Tongue (tissue), 2 donors: Measurements from ENCODE around the gene COPZ1. TPM values are rescaled to one million over a fixed set of nuclear protein-coding genes. Genes with fewer than 3 reads are reported as not detected.
"Not testable (repeated sequence)": the region's sequence is repeated elsewhere in the genome, so short reads cannot be mapped to it uniquely, and the experiment has no call there.

Source experiments
- DNase-seq: peaks from one replicate; pipeline ENCODE4 v3.0.0-alpha.2; 2015
- total RNA-seq: library from RNA; depleted of rRNA; stranded (reverse); fragments of >200 nt; gene quantifications from one replicate; pipeline ENCODE4 v1.2.3, GENCODE V29; 2014

Gene COPZ1
- total RNA-seq, 1 donor from 2014 or later: 147 TPM

DNA sequence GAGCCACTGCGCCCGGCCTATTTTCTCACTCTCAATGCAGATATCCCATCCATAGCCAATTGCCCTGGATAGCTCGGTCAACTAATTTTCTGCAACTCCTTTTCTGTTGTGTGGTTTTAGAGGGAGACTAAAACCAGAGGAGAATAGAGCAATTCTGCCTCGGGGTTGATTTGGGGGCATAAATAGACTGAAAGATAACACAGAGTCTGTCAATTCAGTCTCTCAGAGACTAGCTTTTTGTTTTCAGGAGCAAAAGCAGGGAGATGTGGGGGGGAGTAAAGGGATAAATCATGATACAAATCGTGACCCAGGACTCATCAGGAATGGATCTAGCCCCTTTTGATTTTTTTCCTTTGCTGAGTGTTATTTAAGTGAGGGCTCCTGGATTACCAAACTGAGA, 6.5 kb downstream of the COPZ1 start:
- DNase-seq: no peak

DNA sequence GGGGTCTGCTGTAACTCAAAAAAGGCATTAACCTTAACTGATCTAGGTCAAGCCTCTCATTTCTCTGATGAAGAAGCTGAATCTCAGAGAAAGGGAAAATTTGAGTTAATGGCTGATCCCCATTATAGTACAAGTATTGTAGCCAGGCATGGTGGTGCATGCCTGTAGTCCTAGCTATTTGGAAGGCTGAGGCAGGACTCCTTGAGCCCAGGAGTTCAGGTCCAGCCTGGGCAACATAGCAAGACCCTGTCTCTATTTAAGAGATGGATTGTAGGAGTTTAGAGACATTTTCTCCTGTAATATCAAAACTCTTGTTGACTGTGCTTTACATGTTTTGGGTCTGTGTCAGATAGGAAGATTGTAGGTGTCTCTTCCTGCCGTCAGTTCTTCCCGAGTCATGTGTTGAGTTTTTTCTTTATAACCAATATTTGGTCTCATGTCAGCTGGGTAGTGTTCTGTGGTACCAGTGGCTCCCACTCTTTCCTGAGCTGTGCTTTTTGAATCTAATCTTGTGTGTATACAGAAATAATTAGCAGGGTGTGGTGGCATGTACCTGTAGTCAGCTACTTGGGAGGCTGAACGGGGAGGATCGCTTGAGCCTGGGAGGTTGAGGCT, 8.6 kb downstream of the COPZ1 start:
- no peak for DNase-seq

DNA sequence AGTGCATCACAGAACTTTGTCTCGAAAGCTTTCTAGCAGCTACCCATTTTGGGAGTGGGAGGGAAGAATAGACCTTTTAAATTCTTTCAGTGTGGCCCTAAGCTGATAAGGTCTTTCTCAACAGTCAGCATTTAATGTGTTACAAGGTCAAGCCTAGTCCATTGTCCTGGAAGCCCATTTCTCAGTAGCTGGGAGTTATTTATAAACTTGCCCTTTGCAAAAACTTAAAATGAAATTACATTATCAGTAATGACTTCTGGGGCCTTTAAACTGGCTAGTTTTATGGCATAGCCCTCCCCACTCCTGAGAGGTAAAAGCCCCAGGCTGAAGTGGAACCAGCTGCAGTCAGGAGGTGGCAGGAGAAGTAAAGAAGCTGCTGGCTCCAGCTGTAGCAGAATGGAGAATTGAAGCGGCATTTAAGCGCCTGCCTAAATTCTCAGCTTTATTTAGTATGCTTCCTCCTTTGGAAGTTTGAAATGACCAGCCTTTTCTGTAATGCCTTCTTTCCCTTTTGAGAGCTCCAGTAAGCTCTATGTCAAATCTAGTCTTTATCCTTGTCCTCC, 12.4 kb downstream of the COPZ1 start:
- DNase-seq: peak; percentile 82

DNA sequence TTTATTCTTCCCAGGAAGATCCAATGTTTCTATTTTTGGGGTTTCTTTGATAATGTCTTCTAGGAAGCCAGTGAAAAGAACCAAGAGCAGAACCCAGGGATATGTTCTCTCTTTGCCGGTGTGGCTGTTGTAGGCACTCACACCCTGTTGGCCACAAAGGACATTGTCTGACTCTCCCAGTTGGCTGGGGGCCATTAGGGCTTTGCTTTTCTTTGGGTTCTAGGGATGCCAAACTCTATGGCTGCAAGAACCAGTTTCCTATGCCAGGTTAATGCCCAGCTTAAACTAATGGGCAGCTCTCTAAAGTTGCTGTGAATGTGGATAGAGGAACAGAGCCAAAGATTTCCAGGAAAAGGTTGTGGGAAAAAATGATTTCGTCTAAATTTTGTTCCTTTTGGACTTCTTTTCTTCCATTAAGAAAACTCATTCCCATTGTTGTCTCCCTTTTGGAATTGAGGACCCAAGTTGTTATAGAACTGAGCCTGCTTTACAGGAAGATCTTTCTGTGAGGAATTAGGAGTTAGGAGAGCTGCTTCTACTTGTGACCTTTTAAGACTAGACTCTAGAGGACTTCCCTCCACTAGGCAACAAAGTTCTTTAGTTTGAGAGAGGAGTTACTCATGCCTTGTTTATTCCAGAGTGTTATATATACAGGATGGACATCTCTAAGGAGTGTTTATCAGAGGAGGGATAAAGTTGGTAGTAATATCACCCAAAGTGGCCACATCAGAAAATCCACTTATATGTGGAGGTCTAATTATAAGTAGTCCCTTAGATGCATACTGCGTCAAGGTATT, 13.1 kb downstream of the COPZ1 start:
- DNase-seq: peak; percentile 68

DNA sequence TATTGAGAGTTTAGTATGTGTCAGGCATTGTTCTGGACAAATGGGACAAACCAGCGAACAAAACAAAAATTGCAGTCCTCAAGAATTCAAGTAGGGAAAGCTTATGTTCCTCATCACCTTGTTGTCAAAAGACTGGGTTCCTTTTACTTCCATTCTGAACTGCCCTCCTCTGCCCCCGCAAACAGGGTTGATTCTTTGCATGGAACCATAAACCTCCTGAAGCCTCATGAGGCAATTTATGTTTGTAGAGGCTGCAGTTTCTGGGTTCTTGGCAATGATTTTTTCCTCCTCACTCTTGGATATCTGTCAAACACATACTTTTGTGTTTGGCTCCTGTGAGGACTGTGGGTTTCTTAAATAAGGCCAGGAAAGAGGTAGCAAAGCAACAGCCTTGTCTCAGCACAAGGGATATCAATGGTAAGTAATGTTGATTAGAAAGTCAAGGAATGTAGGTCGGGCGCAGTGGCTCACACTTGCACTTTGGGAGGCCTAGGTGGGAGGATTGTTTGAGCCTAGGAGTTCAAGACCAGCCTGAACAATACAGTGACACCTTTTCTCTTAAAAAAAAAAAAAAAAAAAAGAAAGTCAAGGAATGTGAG, 13.9 kb downstream of the COPZ1 start:
- peak; percentile 31 for DNase-seq

DNA sequence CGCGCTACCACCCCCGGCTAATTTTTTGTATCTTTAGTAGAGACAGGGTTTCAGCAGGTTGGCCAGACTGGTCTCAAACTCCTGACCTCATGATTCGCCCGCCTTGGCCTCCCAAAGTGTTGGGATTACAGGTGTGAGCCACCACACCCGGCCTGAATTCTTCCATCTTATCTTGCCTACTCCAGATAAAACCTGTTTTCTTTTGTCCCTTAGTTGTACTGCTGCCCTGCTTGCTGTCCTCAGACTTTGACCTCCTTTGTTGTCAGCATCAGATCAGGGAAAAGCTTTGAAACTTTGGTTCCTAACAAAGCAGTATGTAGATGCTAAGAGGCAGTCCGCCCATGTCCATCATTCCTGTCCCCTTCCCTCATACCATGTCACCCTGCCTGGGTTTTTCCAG, 15.9 kb downstream of the COPZ1 start:
- no peak for DNase-seq

DNA sequence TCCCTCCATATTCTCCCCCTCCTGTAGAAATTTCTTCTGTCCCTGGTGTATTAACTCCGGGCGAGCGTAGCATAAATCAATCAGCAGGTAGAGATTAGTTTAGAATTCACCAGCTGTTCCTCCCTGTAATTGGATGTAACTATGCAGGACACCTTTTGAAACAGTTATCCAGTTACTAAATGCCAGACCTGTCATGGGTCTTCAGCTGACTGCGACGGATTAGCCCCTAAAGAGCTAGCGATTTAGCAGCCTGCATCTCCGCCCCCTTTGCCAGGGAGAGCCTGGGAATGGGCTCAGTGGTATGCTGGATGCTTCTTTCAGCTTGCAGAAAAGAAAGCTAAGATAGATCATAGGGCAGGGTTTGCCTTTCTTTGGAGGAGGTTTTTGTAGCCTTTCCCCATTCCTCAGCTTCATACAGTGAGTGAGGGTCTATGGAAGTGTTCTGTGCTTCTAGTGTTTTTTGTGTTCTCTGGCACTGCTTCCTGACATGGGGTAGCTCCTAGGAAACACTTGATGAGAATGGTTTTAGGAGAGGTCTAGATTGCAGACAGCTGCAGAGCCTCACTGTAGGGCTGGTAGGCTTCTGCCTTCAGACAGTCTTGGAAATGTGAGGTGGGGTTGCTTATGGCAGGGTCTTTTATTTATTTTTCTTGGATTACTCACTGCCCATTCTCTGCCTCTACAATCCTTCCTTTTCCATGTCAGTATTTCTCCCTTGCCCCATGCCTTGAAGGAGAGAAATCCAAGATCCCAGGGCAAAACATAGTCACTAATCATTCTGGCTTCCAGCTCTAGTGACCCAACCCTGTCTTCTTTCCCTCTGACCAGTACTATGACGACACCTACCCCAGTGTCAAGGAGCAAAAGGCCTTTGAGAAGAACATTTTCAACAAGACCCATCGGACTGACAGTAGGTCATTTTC, 16.7 kb downstream of the COPZ1 start:
- DNase-seq: peak; percentile 76

DNA sequence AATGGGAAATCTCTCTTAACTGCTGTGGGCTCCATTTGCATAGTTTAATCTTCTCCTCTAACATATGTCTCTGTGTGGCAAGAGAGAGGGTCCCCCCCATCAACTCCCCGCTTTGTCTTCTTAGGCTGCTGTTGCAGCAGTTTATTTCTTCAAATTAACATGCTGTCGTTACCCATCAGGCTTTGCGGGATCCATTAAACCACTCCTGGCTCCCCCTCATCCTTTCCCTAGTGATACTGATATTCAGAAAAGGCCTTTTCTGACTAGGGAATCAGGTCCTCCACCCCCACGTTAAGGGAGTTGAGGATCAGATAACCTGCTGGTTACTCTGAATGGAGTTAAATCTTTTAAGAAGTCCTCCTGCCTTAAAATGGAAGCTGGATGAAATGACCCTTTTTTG, 24.1 kb downstream of the COPZ1 start:
- no peak for DNase-seq

DNA sequence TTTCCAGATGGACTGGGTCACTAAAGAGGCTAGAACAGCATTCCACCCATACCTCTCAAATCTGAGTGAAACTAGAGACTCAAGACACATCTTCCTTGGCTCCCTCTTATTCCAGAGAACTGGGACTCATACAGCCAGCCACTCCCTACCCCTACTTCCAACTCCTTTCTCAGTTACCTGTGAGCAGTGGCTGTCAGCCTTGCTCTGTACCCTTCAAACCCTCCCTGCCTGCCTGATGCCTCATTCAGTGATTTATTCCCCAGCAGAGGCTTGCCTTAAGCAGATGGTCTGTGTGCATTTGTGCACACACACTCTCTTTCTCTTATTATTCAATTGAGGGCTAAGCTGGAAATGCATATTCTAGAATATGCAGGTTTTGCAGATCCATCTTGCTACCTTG, 24.7 kb downstream of the COPZ1 start:
- no peak for DNase-seq

DNA sequence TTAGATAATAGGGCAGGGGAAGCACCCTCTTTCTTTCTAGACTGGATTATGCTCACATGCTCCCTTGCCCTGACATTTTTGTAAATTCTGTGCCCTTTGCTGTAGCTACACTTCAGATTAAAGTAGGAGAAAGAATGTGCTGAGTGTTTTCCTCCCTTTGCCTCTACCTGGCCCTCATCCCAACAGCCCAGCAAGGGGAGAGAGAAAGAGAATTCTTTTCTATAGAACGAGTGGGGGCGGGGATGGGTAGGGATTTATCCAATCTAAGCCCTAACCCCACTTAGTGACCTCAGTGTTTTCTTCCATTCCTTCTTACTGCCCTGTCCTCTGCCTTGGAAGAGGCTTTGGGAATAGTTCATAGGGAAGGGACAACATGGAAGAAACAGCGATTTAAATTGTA, 25.8 kb downstream of the COPZ1 start:
- DNase-seq: no peak

DNA sequence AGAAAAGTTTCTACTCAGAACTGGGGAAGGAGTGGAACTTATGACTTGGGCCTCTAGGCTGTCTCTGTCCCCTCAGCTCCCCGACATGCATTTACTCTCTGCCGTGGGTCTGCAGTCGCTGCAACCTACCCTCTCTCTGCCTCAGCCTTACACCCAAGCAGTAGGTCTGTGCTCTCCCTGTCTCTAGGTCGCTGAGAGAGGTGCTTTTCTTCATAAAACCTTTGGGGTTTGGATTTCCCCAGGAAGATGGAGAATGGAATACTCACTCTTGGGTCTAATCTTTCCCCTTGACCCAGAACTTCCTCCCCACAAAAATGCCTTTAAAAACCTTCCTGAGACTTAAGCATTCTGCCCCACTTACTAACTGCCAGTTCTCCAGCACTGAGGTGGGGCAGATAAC, 26.4 kb downstream of the COPZ1 start:
- DNase-seq: peak; percentile 18

DNA sequence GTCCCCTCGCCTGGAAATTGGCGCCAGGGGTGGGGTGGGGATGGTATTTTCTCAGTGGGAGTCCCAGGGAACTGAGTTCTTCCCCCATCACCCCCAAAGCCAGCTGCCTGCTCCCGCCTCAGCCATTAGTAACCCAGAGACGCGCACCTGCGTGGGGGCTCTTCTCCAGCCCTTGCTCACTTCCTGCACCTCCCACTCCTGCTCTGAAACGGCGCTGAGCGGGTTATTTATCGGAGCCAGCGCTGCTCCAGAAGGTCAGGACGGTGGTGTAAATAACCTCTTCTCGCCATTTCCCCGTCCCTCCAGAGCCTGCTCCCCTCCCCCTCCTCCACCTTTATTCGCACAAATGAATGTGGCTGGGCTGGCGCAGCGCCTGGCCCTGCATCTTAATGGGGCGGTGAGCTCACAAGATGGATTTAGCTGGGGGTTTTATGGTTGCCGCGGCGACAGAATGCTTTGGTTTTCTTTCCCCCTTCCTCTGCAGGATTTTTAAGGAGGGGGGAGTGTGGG, 27.1 kb downstream of the COPZ1 start:
- peak; percentile 92 for DNase-seq

DNA sequence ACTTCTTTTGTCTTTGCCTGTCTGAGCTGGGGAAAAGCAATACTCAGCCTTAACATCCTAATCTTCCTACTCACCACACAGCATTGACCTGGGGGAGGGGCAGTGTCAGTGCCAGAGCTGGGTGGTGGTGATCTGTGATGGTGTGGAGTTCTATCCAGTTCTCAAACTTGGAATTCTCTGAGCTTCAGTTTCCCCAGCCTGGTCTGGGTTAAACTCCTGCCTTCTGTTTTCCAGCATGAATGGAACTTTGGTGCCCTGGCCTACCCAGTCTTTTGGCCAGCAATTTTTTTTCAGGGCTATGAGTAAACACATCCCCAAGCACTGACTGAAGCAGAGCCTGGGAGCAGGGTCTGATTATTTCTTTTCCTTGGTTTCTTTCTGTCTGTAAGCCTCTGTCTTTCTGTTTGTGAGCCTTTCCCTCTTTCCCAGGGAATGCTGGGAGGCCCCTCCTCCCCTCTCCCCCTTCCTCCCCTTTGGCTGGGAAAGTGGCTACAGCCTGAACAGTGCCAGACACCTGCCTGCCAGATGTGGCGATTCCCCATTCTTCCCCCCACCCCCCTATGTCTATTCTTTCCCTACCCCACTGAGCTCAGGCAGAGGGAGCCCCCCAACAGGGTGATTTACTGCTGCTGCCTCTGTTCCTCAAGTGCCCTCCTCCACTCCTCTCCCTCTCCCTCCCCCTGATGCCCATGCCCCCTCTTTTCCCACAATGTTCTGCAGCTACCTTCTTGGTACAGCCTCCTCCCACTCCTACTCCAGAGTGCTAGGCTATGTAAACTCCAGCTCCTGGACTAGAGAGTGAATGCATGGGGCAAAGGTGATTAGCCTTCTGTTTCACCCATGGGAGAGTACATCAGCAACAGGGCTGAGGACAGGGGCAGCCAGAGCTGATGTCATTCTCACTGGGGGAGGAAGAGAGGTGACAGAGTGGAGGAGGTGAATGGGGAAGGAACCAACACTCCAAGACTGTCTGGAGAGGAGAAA, 28.3 kb downstream of the COPZ1 start:
- peak; percentile 88 for DNase-seq

DNA sequence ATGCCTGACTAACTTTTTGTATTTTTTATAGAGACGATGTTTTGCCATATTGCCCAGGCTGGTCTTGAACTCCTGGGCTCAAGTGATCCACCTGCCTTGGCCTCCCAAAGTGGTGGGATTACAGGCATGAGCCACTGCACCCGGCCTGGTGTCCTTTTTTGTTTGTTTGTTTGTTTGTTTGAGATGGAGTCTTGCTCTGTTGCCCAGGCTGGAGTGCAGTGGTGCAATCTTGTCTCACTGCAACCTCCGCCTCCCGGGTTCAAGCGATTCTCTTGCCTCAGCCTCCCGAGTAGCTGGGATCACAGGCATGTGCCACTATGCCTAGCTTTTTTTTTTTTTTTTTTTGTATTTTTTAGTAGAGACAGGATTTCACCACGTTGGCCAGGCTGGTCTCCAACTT, 29.3 kb downstream of the COPZ1 start:
- not testable (repeated sequence) for DNase-seq

DNA sequence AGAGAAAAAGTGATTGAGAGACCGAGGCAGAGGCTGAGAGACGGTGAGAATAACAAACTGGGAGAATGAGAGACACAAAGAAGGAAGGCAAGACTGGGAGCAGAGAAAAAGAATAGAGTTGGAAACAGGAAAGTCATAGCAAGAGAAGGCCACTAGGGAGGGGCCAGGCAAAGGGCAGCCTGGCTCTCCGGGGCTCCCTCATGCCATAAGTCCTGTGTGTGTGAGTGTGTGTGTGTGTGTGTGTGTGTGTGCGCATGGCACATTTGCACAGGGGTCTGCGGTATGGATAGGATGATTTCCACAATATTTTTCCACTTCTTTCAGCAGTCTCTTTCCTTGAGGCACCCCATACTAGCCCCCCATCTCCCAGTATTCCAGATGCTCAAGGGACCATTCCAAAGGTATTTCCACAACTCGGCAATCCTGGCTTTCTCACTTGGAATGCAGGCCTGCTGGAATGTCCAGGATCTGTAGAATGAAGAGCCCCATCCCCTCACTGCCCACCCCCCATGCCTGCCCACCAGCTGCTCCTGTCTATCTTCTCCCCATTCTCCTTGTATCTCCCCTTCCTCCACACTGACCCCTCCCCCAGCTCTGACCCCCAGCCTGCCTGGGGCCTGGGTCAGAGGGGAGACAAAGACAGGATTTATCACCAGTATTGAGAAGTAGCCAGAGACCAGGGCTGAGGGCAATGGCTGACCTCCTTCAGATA, 30.3 kb downstream of the COPZ1 start:
- peak; percentile 68 for DNase-seq

DNA sequence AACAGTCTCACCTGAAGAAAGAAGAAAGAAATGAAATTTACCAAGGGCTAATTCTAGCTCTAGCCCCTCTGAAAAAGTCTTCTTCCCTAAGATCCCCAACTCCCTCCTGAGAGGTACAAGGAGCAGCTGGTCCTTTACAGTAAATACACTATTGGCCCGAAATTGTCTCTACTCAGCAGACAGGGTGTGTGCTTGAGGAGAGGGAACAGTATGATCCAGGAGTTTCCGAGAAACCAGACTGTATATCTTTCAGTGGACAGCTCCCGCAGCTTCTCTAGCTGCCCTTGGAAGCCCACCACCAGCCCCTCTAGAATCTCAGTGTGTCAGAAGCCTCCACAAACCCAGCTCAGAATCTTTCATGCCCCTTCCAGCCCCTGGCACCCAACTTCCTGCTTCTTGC, 31.3 kb downstream of the COPZ1 start:
- DNase-seq: peak; percentile 66

DNA sequence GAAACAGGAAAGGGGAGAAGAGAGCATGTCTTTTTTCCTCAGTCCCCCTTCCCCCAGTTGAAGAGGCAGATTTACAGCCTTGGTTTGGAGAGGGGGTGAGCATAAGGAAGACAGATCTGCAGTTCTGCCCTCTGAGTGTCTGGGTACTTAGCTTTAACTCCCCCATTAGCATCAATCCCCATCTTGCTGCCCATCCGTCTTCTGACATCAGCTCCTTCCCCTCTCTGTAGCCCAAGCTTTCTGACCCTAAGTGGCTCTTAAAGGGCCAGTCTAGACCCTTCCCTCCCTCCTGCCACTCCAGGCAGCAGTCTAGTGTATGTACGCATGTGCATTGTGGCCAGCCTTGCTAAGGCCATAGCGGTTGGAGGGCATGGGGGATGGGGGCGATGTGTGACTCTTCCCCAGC, 32.0 kb downstream of the COPZ1 start:
- DNase-seq: no peak

DNA sequence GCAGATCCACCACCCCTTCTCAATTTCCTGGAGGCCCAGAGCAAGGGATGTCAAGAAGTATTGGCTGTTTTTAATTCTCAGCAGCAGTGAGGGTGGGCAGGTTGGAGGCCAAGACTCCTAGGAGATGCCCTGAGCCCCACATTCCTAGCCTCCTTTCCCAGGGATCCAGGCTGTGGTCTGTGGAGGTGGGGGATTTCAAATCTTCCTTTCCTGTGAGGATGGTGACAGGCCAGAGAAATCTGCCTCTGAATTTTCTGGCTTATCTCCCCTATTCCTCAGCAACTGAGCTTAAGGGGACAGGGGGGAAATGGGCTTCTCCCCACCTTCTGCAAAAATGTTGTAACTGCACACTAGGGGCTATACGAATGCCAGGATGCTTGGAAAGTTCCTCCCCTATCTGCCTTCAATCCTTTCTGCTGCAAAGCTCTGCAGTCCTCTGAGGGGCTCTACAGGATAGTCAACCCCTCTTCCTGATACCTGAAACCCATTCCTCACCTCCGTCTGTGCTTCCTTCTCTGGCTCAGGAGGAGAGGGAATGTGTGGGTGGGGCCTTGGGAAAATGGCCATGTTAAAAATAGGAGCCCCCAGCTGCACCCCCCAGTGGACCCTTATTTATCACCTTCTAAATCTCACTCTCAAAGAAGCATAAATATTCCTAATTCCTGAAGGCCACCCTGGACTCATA, 32.7 kb downstream of the COPZ1 start:
- no peak for DNase-seq

DNA sequence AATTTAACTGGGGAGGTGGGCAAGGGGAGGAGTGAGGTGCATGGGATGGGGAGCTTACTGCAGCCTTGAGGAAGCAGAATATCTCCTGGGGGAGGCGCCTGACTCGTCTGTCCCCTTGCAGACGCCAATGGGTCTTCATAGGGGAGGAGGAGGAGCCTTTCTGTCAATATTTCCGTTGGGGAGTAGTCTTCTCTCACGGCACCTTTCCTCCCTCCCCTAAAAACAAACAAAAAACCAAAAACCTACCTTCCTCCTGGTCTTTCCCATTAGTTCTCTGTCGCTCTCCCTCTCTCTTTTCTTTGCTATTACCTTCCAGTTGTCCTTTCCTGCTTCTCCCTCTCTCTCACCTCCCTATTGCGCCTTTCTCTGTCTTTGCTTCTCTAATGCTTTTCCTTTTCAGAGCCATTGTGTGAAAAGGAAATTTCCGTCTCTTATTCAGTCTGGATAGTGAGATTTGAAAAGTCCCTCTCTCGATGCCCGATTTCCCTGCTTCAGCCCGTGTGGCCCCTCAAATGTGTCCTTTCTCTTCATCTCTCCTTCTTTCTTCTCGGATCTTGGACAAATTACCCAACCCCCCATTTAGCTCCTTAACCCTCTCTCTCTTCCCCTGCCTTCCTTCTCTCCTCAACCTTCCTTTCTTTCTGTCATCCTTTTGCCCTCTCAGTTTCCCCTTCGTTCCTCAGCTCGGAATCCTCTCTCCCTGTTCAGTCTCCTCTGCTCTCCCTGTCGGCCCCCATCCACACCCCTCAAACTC, 33.4 kb downstream of the COPZ1 start:
- peak; percentile 65 for DNase-seq
